NCI-H2227 treated with DMSO at 0.1 percent for 48 hours (cell line): ENCODE measurements around the gene AP5Z1.

ENCODE experiments used
- DNase-seq: peaks from one replicate; lab custom pipeline; 2025; lab: John Stamatoyannopoulos, UW

AP5Z1 gene, protein sequence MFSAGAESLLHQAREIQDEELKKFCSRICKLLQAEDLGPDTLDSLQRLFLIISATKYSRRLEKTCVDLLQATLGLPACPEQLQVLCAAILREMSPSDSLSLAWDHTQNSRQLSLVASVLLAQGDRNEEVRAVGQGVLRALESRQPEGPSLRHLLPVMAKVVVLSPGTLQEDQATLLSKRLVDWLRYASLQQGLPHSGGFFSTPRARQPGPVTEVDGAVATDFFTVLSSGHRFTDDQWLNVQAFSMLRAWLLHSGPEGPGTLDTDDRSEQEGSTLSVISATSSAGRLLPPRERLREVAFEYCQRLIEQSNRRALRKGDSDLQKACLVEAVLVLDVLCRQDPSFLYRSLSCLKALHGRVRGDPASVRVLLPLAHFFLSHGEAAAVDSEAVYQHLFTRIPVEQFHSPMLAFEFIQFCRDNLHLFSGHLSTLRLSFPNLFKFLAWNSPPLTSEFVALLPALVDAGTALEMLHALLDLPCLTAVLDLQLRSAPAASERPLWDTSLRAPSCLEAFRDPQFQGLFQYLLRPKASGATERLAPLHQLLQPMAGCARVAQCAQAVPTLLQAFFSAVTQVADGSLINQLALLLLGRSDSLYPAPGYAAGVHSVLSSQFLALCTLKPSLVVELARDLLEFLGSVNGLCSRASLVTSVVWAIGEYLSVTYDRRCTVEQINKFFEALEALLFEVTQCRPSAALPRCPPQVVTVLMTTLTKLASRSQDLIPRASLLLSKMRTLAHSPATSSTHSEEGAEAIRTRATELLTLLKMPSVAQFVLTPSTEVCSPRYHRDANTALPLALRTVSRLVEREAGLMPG

GRCh38 chr7:4775250-4775847 is at the start of gene AP5Z1:
Gene AP5Z1, plus strand, starts transcription at chr7:4775623. Its CDS starts 93 bp downstream, at chr7:4775716.
- peak; percentile 81 for DNase-seq

DNA sequence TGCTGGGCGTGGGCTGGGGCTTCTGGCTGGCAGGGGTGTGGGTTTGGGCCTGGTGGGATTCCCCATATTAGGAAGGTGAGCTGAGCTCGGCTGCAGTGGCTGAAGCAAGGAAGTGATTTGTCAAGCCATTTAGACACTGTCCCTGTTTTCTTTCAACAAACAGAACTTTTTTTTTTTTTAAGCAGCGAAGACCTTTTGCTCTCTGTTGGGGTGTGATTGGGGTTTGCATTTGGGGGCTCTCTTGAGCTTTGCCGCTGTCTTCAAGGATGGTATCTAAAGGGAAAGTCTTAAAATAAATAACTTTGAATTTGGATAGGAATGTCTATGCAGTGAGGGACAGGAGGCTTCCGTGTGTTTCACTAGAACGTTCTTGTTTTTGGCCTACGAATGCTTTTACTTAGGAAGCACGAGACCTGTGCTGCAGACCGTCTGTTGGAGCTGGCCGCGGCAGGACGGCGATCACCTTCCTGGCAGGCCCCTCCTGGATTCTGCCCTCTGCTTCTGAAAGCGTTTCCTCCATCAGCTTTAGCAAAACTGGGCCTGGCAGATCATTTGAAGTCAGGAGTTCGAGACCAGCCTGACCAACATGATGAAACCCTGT is 49.5 kb upstream of the AP5Z1 start:
- DNase-seq: no peak

GRCh38 chr7:4726566-4726965 is 48.9 kb upstream of the AP5Z1 start:
- DNase-seq: no peak

DNA sequence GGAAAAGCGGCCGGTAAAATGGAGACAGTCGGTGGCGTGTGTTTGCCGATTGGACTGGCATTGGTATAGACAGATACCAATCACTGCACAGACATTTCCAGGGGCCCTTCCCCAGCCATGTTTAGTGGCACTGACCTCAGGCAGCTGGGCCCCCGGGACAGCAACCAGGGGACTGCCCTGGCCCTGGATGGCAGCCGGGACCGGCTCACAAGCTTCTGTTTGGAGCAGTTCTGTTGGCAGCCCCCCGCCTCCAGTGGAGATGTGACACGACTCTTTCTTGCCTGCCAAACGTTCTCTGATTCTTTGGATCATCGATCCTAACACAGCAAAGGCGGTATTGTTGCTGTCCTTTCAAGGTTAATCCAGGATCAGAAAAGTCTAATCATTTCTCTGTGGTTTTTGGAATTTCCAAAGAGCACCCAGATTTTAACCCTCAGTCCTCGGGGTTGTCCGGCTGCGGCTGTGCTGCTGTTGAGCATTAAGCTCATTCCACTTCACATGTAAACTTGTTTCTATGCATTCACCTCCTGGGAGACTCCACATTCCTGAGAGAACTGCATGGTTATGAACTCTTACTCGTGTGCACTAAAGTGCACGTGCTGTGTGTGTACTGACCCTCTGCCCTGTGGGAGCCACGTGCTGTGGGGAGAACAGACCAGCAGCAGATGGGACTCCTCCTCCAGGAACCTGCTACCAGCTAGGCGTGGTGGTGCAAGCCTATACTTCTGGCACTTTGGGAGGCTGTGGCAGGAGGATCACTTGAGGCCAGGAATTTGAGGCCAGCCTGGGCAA is 47.3 kb upstream of the AP5Z1 start:
- no peak for DNase-seq

- no peak for DNase-seq
These were observed 46.2 kb upstream of the AP5Z1 start for GRCh38 chr7:4729266-4729665.

DNA sequence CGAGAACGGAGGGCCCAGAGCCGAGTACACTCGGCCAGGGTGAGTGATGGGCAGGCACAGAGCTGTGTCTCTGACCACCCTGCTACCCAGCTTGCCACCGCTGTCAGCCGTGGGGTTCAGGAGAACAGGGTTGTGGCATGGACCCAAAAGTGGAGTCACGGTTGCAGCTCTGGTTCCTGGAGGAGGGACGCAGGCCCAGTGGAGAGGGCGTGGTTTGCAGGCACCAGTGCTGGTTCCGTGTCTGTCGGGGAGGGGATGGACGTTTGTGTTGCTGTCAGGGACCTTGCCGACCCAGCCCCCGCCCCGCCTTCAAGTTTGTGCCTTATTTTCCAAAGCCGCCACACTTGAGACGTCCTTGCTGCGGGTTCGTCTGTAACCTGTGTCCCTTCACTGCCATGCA is 45.1 kb upstream of the AP5Z1 start:
- no peak for DNase-seq

DNA sequence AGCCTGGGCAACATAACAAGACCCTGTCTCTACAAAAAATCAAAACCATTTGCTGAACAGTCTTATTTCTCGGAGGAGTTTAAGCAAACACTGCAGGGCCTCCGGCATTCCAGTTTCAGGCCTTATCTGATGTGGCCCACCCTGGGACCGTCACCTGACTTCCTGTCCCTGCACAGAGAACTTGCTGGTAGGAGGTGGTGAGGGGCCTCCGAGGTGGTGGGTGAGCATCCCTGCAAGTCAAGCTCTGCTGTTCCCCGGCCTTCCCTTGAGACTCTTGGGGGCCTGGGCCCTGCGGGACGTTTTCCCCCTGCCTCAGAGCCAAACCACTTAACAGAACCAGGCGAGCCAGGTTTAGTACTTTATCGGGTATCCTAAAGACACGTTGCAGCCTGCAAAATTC is 44.5 kb upstream of the AP5Z1 start:
- DNase-seq: no peak

DNA sequence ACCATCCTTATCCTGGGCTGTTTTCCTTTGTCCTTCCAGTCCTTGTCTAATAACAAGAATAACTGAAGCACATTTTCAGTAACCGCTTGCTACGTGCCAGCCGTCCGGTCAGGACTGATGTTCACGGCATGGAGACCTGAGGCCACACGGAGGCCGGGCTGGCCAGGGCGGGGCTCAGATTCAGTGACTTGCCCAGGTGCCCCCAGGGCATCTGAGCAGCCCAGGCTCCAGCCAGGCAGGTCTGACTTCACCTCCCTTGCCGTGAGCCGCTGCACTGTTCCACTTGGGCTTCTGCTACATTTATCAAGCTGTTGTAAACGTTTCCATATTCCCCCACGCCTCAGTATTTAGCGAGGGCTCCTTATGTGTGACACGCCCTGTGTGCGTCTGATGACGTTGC is 43.6 kb upstream of the AP5Z1 start:
- no peak for DNase-seq

- DNase-seq: no peak
These were observed 41.4 kb upstream of the AP5Z1 start for GRCh38 chr7:4733936-4734528.

- no peak for DNase-seq
These were observed 40.7 kb upstream of the AP5Z1 start for GRCh38 chr7:4734587-4735345.

DNA sequence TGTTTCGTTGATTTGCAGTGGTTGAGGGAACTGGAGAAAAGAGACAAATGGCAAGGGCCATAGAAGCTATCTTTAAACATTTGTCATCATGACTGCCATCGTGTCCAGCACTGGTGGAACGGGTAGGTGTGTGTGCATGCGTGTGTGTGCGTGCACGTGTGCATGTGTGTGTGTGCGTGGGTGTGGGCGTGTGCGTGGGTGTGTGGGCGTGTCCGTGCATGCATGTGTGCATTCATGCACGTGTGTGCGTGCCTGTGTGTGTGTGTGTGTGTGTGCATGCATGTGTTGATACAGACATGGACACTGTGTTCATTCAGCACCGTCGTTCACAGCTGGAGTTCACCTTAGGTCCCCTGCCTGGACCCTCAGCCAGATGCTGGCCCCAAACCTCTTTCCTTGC is 38.1 kb upstream of the AP5Z1 start:
- no peak for DNase-seq

DNA sequence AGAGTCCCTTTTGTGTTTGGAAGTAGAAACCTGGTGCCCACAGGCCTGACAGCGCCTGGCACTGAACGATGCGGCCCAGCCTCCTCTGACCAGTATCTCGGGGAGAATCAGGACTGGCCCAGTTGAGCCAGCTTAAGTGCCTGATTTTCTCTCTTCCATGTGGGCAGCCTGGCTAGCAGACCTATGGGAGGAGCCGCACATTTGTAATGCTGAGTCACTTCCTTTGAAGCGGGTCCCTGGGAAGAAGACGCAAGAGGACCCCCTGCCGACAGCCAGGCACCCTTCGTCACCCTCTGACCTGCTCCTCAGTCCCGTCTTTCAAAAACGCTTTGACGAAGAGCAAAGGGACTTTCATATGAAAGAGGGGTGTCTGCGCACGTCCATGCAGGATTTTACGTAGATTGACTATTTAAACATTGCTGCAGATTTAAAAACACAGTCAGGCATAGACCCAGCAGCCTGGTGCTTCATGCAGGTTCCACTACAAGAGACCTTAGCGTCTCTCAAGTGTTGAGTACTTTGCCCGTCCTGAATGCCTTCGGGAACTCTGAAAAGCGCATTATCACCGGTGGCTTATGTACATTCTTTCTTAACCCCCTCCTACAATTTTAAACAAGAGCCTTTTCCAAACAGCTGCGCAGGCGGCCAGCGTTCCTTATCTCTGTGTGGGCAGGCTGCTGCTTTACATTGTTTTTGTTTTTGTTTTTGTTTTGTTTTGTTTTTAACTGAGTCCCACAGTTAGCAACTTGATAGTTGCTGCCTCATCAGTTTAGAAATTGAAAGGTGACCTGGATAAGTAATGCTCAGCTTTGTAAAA is 36.5 kb upstream of the AP5Z1 start:
- DNase-seq: peak; percentile 33

- DNase-seq: peak; percentile 28
These were observed 35.9 kb upstream of the AP5Z1 start for GRCh38 chr7:4739528-4739992.

DNA sequence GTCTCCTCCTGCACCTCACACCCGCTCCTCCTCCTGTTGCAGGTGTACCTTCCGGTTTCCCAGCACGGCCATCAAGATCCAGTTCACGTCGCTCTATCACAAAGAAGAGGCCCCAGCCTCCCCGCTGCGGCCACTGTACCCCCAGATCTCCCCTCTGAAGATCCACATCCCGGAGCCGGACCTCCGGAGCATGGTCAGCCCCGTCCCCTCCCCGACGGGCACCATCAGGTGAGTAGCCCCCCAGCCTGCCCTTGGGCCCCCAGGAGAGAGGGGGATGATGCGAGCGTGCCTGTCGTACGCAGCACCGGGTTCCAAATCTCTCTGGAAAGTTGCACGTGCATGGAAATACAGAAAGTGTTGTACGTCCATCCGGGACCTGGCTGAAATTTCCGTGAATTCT is 34.6 kb upstream of the AP5Z1 start:
- no peak for DNase-seq

GRCh38 chr7:4742051-4742573 is 33.3 kb upstream of the AP5Z1 start:
- no peak for DNase-seq

DNA sequence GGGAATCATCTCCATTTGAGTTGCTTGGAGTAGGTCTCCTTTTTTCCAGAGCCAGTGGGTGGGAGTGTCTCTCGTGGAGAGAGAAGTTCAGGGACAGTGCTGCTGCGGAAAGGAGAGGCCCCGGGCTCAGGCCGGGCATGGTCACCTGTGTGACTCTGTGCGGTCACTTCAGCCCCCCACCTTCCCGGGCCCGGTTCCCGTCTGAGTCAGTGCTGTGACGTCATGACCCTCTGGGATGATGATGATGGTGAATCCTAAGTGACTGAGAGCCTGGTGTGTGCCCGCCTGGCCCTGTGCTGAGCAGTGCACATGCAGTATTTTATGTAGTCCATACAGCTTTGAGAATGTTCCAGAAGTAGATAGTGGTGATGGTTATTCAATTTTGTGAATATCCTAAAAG is 32.6 kb upstream of the AP5Z1 start:
- no peak for DNase-seq

DNA sequence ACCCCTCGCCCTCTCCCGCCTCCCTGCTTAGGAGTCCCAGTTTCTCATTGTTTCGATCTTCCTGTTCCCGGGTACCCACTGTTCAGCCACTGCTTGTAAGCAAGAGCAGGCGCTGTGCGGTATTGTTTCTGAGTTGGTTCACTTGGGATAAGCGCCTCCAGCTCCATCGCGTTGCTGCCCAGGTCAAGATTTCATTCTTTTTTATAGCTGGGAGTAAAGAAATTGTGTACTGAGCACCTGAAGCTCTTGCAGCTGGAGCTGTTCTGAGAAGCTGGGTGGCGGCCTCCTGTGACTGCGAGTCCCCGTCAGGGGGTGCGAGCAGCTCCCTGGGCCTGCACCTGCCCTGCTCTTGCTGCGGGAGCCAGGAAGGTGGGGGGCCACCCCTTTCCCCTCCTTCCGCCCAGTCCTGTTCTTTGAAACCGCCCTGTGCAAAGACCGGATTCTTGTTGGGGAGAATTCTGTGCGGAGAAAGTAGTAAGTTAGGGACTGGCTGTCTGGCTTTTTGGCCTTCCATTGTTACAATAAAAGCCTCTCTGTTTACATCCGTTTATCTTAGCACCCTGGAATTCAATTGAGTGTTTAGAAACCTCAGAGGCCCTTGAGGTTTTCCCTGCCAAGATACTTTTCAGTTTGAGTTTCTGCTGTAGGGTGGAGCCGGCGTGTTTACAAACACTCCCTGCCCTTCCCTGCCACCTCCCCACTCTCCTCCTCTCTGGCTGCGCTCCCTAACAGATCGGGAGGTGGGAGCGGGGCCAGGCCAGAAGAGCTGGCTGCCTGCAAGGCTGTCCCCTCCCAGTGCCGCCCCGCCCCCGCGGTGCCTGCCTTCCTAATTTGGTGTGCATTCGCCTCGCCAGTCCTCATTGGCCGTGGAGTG is 30.8 kb upstream of the AP5Z1 start:
- DNase-seq: peak; percentile 77

DNA sequence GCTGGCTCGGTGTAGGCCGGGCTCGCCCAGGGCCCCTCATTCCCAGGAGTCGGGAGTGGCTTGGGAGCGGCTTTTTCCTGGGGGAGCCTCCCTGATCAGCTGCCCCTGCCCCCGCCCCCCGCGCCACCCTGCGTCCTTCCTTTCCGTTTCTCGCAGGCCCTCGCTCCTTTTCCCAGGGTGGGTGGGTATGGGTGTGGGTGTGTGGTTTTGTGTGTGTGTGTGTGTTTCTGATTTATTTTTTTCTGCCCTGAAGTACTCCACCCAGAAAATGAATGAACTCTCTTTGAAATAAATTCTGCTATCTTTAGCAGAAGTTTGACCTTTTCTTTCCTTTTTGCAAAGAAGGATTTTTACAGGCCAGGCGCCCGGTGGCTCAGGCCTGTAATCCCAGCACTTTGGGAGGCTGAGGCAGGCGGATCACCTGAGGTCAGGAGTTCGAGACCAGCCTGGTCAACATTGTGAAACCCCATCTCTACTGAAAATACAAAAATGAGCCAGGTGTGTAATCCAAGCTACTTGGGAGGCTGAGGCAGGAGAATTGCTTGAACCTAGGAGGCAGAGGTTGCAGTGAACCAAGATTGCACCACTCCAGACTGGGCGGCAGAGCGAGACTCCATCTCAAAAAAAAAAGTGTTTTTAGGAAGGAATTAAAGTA is 30.0 kb upstream of the AP5Z1 start:
- DNase-seq: no peak
